Measurements from ENCODE around the gene RAB25.
"Not testable (repeated sequence)": the region's sequence is repeated elsewhere in the genome, so short reads cannot be mapped to it uniquely, and the experiment has no call there.

Gene RAB25

GRCh38 chr1:156055281-156056048 is 5.5 kb upstream of the RAB25 start:
- DNase-seq: no peak

GRCh38 chr1:156056326-156056849 is 4.6 kb upstream of the RAB25 start:
- DNase-seq: no peak

GRCh38 chr1:156062189-156062588 is 1.2 kb downstream of the RAB25 start:
- DNase-seq: no peak

- DNase-seq: no peak
Measured at GRCh38 chr1:156063997-156064285, 3.0 kb downstream of the RAB25 start.

- no peak for DNase-seq
Measured at GRCh38 chr1:156064615-156065014, 3.7 kb downstream of the RAB25 start.

- DNase-seq: no peak
Measured at GRCh38 chr1:156065212-156065611, 4.3 kb downstream of the RAB25 start.

GRCh38 chr1:156065871-156066270 is 4.9 kb downstream of the RAB25 start:
- no peak for DNase-seq

- no peak for DNase-seq
Measured at GRCh38 chr1:156067262-156067661, 6.3 kb downstream of the RAB25 start.

GRCh38 chr1:156069490-156070455 is 8.8 kb downstream of the RAB25 start:
- DNase-seq: no peak

- no peak for DNase-seq
Measured at GRCh38 chr1:156070548-156070947, 9.6 kb downstream of the RAB25 start.

- DNase-seq: not testable (repeated sequence)
Measured at GRCh38 chr1:156071332-156071816, 10.4 kb downstream of the RAB25 start.

GRCh38 chr1:156072251-156072650 is 11.3 kb downstream of the RAB25 start:
- DNase-seq: no peak

GRCh38 chr1:156073110-156073687 is 12.2 kb downstream of the RAB25 start:
- no peak for DNase-seq

- DNase-seq: no peak
Measured at GRCh38 chr1:156073740-156074139, 12.8 kb downstream of the RAB25 start.

GRCh38 chr1:156074661-156075060 is 13.7 kb downstream of the RAB25 start:
- no peak for DNase-seq

- DNase-seq: no peak
Measured at GRCh38 chr1:156075162-156075561, 14.2 kb downstream of the RAB25 start.

- no peak for DNase-seq
Measured at GRCh38 chr1:156075775-156076204, 14.8 kb downstream of the RAB25 start.

GRCh38 chr1:156076609-156077429 is 15.9 kb downstream of the RAB25 start:
- DNase-seq: no peak

GRCh38 chr1:156077430-156077760 is 16.4 kb downstream of the RAB25 start:
- no peak for DNase-seq

- DNase-seq: no peak
Measured at GRCh38 chr1:156078728-156079127, 17.8 kb downstream of the RAB25 start.

GRCh38 chr1:156079762-156080161 is 18.8 kb downstream of the RAB25 start:
- no peak for DNase-seq

GRCh38 chr1:156080241-156080862 is 19.4 kb downstream of the RAB25 start:
- DNase-seq: no peak

Data from CD4-positive, alpha-beta T cell treated with Interleukin-6 for 4 hours (primary cell).